A549 (cell line): Measurements from ENCODE around the gene ZFC3H1. TPM values are rescaled to one million over a fixed set of nuclear protein-coding genes. Genes with fewer than 3 reads are reported as not detected.

ENCODE experiments used
- ATAC-seq, 2 experiments: fragments of 200-7000 bp in 1 of 2; fragments of >200 bp in 1 of 2; cut with Nextera tagmentation in 1 of 2; cut with Tn5 transposase in 1 of 2; 3 replicates each; pipeline versions ENCODE4 v1.8.0 to v1.9.1; 2018 to 2020; ENCODE audit warnings: mild to moderate bottlenecking in 1 of 2, moderate library complexity in 1 of 2
- CTCF ChIA-PET: fragments of 300-600 bp; sonication (Branson Sonifier 250); formaldehyde crosslinking; extraction: SDS; loops from one replicate; lab custom pipeline; 2021; ENCODE audit warnings: antibody characterized with exemption, inconsistent platforms; lab: Yijun Ruan, JAX
- POLR2A ChIA-PET: fragments of 350-600 bp; formaldehyde crosslinking; extraction: SDS; loops from one replicate; lab custom pipeline; 2021; ENCODE audit warnings: antibody characterized with exemption, inconsistent platforms; lab: Yijun Ruan, JAX
- DNase-seq, 2 experiments: peaks; one replicate each; pipeline versions ENCODE4 v3.0.0 to v3.0.0-alpha.2; 2011 to 2016; ENCODE audit warnings: low read depth in 1 of 2, low spot score in 1 of 2
- FAIRE-seq: peaks from 2 replicates; lab custom pipeline; 2011; peaks lifted over from hg19 to GRCh38; lab: Jason Lieb, UNC
- H3K27ac ChIP-seq, 2 experiments: fragments of >200 bp; sonication (Bioruptor Twin); formaldehyde crosslinking; 3 replicates each; pipeline ENCODE4 v1.5.1; 2016 to 2017
- H3K4me1 ChIP-seq: fragments of >200 bp; sonication (Bioruptor Twin); formaldehyde crosslinking; 3 replicates; pipeline ENCODE4 v1.6.1; 2016
- H3K4me2 ChIP-seq: fragments of >200 bp; sonication (Bioruptor Twin); formaldehyde crosslinking; 3 replicates; pipeline ENCODE4 v1.6.1; 2016
- H3K4me3 ChIP-seq: fragments of >200 bp; sonication (Bioruptor Twin); formaldehyde crosslinking; 3 replicates; pipeline ENCODE4 v1.5.1; 2016
- H3K9me3 ChIP-seq: fragments of >200 bp; sonication (Bioruptor Twin); formaldehyde crosslinking; 3 replicates; pipeline ENCODE4 v1.6.1; 2016
- CHD2 ChIP-seq: fragments of 150-350 bp; IDR thresholded peaks from 2 replicates; pipeline ENCODE4 v1.6.1; 2014; ENCODE audit warnings: low read length; ENCODE audit not compliant: partially characterized antibody
- E2F6 ChIP-seq: IDR thresholded peaks from 2 replicates; pipeline ENCODE4 v1.6.1; 2012; ENCODE audit warnings: low read depth, borderline replicate concordance
- EHF ChIP-seq: fragments of 250-450 bp; sonication (Bioruptor Pico); IDR thresholded peaks from 2 replicates; pipeline ENCODE4 v1.5.0; 2020; ENCODE audit warnings: mild to moderate bottlenecking
- EHMT2 ChIP-seq: fragments of 200-600 bp; sonication (generic); IDR thresholded peaks from 2 replicates; pipeline ENCODE4 v1.6.1; 2016; ENCODE audit warnings: antibody characterized with exemption, low read depth, mild to moderate bottlenecking, moderate library complexity
- ESRRA ChIP-seq: fragments of 150-350 bp; IDR thresholded peaks from 2 replicates; pipeline ENCODE4 v1.6.1; 2014; ENCODE audit warnings: mild to moderate bottlenecking, low read length, borderline replicate concordance
- FOSB ChIP-seq: fragments of 250-450 bp; sonication (Bioruptor Pico); IDR thresholded peaks from 2 replicates; pipeline ENCODE4 v1.5.0; 2020; ENCODE audit warnings: mild to moderate bottlenecking, moderate library complexity
- GATA3 ChIP-seq: IDR thresholded peaks from 2 replicates; pipeline ENCODE4 v1.6.1; 2012; ENCODE audit warnings: borderline replicate concordance
- HES2 ChIP-seq: fragments of >200 bp; sonication (Bioruptor Twin); formaldehyde crosslinking; IDR thresholded peaks from 2 replicates; pipeline ENCODE4 v1.6.1; 2016
- HEYL ChIP-seq: fragments of 250-450 bp; sonication (Bioruptor Pico); IDR thresholded peaks from 2 replicates; pipeline ENCODE4 v1.8.0; 2021; ENCODE audit warnings: mild to moderate bottlenecking, moderate library complexity
- HOXA7 ChIP-seq: fragments of 250-450 bp; sonication (Bioruptor Pico); IDR thresholded peaks from 2 replicates; pipeline ENCODE4 v1.5.0; 2020; ENCODE audit warnings: mild to moderate bottlenecking, moderate library complexity
- JUN ChIP-seq, 2 experiments: fragments of >200 bp; sonication (Bioruptor Twin); formaldehyde crosslinking; IDR thresholded peaks; 2 replicates in 1 of 2; 3 replicates in 1 of 2; pipeline ENCODE4 v1.6.1; 2016 to 2017
- MYC ChIP-seq: IDR thresholded peaks from 2 replicates; pipeline ENCODE4 v1.6.1; 2012; ENCODE audit warnings: mild to moderate bottlenecking, inconsistent platforms, low read length, improper control_type of control experiment, borderline replicate concordance
- NFE2L2 ChIP-seq: fragments of 150-350 bp; conservative IDR thresholded peaks from 2 replicates; pipeline ENCODE4 v1.6.1; 2014; ENCODE audit warnings: low read length
- NR3C1 ChIP-seq: fragments of >200 bp; sonication (Bioruptor Twin); formaldehyde crosslinking; IDR thresholded peaks from 3 replicates; pipeline ENCODE4 v1.6.1; 2017
- POLR2A ChIP-seq: IDR thresholded peaks from 2 replicates; pipeline ENCODE4 v1.6.1; 2012; ENCODE audit warnings: mild to moderate bottlenecking, low read length
- POLR2AphosphoS2 ChIP-seq: conservative IDR thresholded peaks from 2 replicates; pipeline ENCODE4 v1.6.1; 2012; ENCODE audit warnings: low read length, improper control_type of control experiment, inconsistent platforms
- RFX5 ChIP-seq: fragments of 450-650 bp; IDR thresholded peaks from 2 replicates; pipeline ENCODE4 v1.7.1; 2014; ENCODE audit warnings: antibody characterized with exemption, mild to moderate bottlenecking, moderate library complexity
- SMC3 ChIP-seq: fragments of >200 bp; sonication (Bioruptor Twin); formaldehyde crosslinking; IDR thresholded peaks from 3 replicates; pipeline ENCODE4 v1.6.1; 2018; ENCODE audit warnings: inconsistent platforms
- SREBF2 ChIP-seq: fragments of 450-650 bp; IDR thresholded peaks from 2 replicates; pipeline ENCODE4 v1.6.1; 2014; ENCODE audit warnings: mild to moderate bottlenecking, moderate library complexity
- TFCP2L1 ChIP-seq: fragments of 250-450 bp; sonication (Bioruptor Pico); IDR thresholded peaks from 2 replicates; pipeline ENCODE4 v1.5.0; 2021; ENCODE audit warnings: mild to moderate bottlenecking
- ZSCAN20 ChIP-seq: fragments of 250-450 bp; sonication (Bioruptor Pico); IDR thresholded peaks from 2 replicates; pipeline ENCODE4 v1.8.0; 2022; ENCODE audit warnings: mild to moderate bottlenecking, moderate library complexity
- WGBS: methylation state at CpG from one replicate; pipeline ENCODE4 v1.1.6; 2017; ENCODE audit errors: missing lambda C conversion rate; 5-methylcytosine and 5-hydroxymethylcytosine counted together
- polyA plus RNA-seq, 4 experiments: library from polyadenylated mRNA; depleted of rRNA in 3 of 4; stranded (reverse); fragments of >200 nt; fragmentation: RNase III in 1 of 4; extraction: RNeasy Plus Mini Kit Qiagen cat#74134 plus additional on column Dnase treatment in 1 of 4; gene quantifications; 2 replicates in 3 of 4; 3 replicates in 1 of 4; pipeline ENCODE4 v1.2.3, GENCODE V29; 2011 to 2017
- TF ChIP-seq, protein P1 (sequence below): fragments of 250-450 bp; sonication (Bioruptor Pico); IDR thresholded peaks from 2 replicates; pipeline ENCODE4 v1.5.0; 2020; ENCODE audit warnings: low read depth, mild to moderate bottlenecking, moderate library complexity
- TF ChIP-seq, protein P2 (sequence below): fragments of >200 bp; sonication (Bioruptor Twin); formaldehyde crosslinking; IDR thresholded peaks from 3 replicates; pipeline ENCODE4 v1.5.1; 2016
- TF ChIP-seq, protein P3 (sequence below): fragments of 250-450 bp; sonication (Bioruptor Pico); IDR thresholded peaks from 2 replicates; pipeline ENCODE4 v1.5.0; 2021; ENCODE audit warnings: mild to moderate bottlenecking, moderate library complexity, borderline replicate concordance

The ZFC3H1 gene
- polyA plus RNA-seq, 2 of the 4 experiments (the other 2 are of a cell fraction): 18.9 to 58.3 TPM

DNA sequence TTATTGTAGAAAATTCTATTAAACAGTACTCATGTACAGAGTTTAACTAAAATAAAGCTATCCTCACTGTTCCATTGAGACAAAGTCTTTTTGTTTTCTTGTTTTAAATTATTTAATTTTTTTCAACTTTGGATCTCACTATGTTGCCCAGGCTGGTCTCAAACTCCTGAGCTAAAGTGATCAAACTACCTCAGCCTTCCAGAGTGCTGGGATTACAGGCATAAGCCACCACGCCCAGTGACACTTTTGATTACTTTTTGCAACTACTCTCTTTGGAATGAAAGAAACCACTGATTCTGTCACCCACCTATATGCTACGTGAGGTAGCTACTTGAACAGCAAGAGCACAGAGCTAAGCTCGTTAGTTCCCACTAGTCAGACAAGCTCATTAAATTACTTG is 17.1 kb downstream of the ZFC3H1 start:
- no peak overlapping the region for H3K4me3 ChIP-seq
- no peak for ATAC-seq
- H3K4me1 ChIP-seq: peaks cover 3% of the 10 kb centered on the region; the same call in 2 of the 3 replicates
- H3K27ac ChIP-seq: no peak overlapping the region
- TF ChIP-seq ESRRA (no peak), POLR2AphosphoS2 (no peak), E2F6 (no peak), SREBF2 (no peak), FOSB (CRISPR knock-in tag) (no peak), TFCP2L1 (CRISPR knock-in tag) (no peak), MYC (no peak), HEYL (CRISPR knock-in tag) (no peak), POLR2A (no peak), RFX5 (no peak), EHF (CRISPR knock-in tag) (no peak)
- TF ChIP-seq, protein P1, sequence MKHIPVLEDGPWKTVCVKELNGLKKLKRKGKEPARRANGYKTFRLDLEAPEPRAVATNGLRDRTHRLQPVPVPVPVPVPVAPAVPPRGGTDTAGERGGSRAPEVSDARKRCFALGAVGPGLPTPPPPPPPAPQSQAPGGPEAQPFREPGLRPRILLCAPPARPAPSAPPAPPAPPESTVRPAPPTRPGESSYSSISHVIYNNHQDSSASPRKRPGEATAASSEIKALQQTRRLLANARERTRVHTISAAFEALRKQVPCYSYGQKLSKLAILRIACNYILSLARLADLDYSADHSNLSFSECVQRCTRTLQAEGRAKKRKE (CRISPR knock-in tag): no peak
- TF ChIP-seq, all 56 proteins: peak for 0
- H3K4me2 ChIP-seq: no peak overlapping the region
- DNase-seq: no peak
- ChIA-PET CTCF (interaction anchor here (1.4 to 2.5 kb wide), 3 partner anchors 10 to 101 kb away, joined by 5 to 14 read pairs (median 8); partner anchors contain the start of gene ZFC3H1), POLR2A (interaction anchor here (1.2 to 1.5 kb wide), 2 partner anchors 17 to 40 kb away, joined by 4 to 5 read pairs; partner anchors contain the start of genes THAP2, TMEM19 and ZFC3H1)
- FAIRE-seq: no peak
- no peaks in the 10 kb centered on the region for H3K9me3 ChIP-seq
- 91% methylated on average over 3 of the region's 3 CpGs for whole genome bisulfite sequencing

DNA sequence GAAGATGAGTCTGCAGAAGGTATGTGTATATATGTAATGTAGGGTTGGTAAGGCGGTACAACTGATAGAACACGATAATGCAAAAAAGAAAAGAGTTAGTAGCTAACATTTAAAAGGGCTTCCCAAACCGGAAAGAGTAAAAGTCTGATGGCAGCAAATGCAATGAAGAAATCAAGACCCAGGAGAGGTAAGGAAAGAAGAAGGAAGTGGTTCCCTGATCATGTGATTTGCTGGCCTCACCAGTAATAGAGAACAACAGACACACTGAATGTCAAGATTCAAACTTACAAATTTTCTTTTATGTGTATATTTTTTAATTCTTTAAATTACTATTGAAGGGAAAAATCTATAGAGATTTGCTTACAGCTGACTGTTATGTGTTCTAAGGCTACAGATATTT is 18.4 kb downstream of the ZFC3H1 start:
- CTCF ChIA-PET: interaction anchor here (1.4 to 2.5 kb wide), 3 partner anchors 9 to 102 kb away, joined by 3 to 14 read pairs (median 9); partner anchors contain the start of gene TMEM19
- Histone ChIP-seq H3K9me3 (no peaks in the 10 kb centered on the region), H3K4me3 (no peak overlapping the region), H3K27ac (no peak overlapping the region)
- FAIRE-seq (no peak), DNase-seq (no peak)
- 95% methylated on average over 3 of the region's 3 CpGs for WGBS
- no peak for TF ChIP-seq NR3C1
- TF ChIP-seq JUN (IDR thresholded peaks at IDR 0.05): no peak
- TF ChIP-seq HES2: no peak
- no peak for TF ChIP-seq GATA3
- TF ChIP-seq HOXA7: no peak
- TF ChIP-seq NFE2L2: no peak
- no peak for TF ChIP-seq EHMT2
- TF ChIP-seq ZSCAN20: no peak
- TF ChIP-seq SMC3: no peak
- TF ChIP-seq, protein P2, sequence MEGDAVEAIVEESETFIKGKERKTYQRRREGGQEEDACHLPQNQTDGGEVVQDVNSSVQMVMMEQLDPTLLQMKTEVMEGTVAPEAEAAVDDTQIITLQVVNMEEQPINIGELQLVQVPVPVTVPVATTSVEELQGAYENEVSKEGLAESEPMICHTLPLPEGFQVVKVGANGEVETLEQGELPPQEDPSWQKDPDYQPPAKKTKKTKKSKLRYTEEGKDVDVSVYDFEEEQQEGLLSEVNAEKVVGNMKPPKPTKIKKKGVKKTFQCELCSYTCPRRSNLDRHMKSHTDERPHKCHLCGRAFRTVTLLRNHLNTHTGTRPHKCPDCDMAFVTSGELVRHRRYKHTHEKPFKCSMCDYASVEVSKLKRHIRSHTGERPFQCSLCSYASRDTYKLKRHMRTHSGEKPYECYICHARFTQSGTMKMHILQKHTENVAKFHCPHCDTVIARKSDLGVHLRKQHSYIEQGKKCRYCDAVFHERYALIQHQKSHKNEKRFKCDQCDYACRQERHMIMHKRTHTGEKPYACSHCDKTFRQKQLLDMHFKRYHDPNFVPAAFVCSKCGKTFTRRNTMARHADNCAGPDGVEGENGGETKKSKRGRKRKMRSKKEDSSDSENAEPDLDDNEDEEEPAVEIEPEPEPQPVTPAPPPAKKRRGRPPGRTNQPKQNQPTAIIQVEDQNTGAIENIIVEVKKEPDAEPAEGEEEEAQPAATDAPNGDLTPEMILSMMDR: no peak
- TF ChIP-seq CHD2: no peak
- TF ChIP-seq, protein P3, sequence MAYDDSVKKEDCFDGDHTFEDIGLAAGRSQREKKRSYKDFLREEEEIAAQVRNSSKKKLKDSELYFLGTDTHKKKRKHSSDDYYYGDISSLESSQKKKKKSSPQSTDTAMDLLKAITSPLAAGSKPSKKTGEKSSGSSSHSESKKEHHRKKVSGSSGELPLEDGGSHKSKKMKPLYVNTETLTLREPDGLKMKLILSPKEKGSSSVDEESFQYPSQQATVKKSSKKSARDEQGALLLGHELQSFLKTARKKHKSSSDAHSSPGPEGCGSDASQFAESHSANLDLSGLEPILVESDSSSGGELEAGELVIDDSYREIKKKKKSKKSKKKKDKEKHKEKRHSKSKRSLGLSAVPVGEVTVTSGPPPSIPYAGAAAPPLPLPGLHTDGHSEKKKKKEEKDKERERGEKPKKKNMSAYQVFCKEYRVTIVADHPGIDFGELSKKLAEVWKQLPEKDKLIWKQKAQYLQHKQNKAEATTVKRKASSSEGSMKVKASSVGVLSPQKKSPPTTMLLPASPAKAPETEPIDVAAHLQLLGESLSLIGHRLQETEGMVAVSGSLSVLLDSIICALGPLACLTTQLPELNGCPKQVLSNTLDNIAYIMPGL: no peak
- TF ChIP-seq, all 56 proteins: peak for 0
- no peak for ATAC-seq
- H3K4me2 ChIP-seq: no peak overlapping the region
- peaks cover 3% of the 10 kb centered on the region; the same call in 2 of the 3 replicates for H3K4me1 ChIP-seq
- POLR2A ChIA-PET: no interaction called here
